Activated CD4-positive, alpha-beta T cell treated with anti-CD3 and anti-CD28 coated beads for 48 hours (primary cell): ENCODE results near the gene PSMB11.

Source experiments
- DNase-seq: peaks from one replicate; pipeline ENCODE4 v3.0.0-alpha.2; 2020

The PSMB11 gene

GRCh38 chr14:23045419-23046357, 3.7 kb downstream of the PSMB11 start:
- DNase-seq, result no peak

GRCh38 chr14:23047034-23047634, 5.1 kb downstream of the PSMB11 start:
- DNase-seq, result no peak

GRCh38 chr14:23047751-23048693, 6.0 kb downstream of the PSMB11 start:
- DNase-seq, result no peak

GRCh38 chr14:23049011-23049410, 7.0 kb downstream of the PSMB11 start:
- no peak for DNase-seq

GRCh38 chr14:23051141-23052057, 9.4 kb downstream of the PSMB11 start:
- DNase-seq, result no peak

GRCh38 chr14:23052182-23052623, 10.2 kb downstream of the PSMB11 start:
- DNase-seq, result no peak

- no peak for DNase-seq
Observed at GRCh38 chr14:23052671-23053070, 10.7 kb downstream of the PSMB11 start.

GRCh38 chr14:23053426-23053825, 11.4 kb downstream of the PSMB11 start:
- no peak for DNase-seq

GRCh38 chr14:23054000-23054811, 12.2 kb downstream of the PSMB11 start:
- DNase-seq, result peak; percentile 60

GRCh38 chr14:23055147-23055550, 13.1 kb downstream of the PSMB11 start:
- DNase-seq, result no peak

GRCh38 chr14:23055621-23056144, 13.7 kb downstream of the PSMB11 start:
- no peak for DNase-seq

- peak; percentile 75 for DNase-seq
Observed at GRCh38 chr14:23056145-23056955, 14.3 kb downstream of the PSMB11 start.

- DNase-seq, result peak; percentile 77
Observed at GRCh38 chr14:23056956-23057756, 15.1 kb downstream of the PSMB11 start, which contains the start of gene CDH24. Gene CDH24, minus strand, starts transcription at chr14:23057520. Its CDS starts 1,787 bp downstream, at chr14:23055733.

- DNase-seq, result peak; percentile 92
Observed at GRCh38 chr14:23057757-23058653, 16.0 kb downstream of the PSMB11 start.

- DNase-seq, result no peak
Observed at GRCh38 chr14:23058654-23059504, 16.9 kb downstream of the PSMB11 start.

- no peak for DNase-seq
Observed at GRCh38 chr14:23060536-23061260, 18.7 kb downstream of the PSMB11 start.
